Activated CD8-positive, alpha-beta T cell treated with anti-CD3 and anti-CD28 coated beads for 36 hours (primary cell): ENCODE measurements around the gene HUNK. TPM values are rescaled to one million over a fixed set of nuclear protein-coding genes. Genes with fewer than 3 reads are reported as not detected.

Experiments used
- ATAC-seq: fragments of 200-7000 bp; cut with Tn5 transposase; one replicate; pipeline ENCODE4 v1.10.0; 2021; ENCODE audit warnings: mild to moderate bottlenecking, moderate library complexity
- CTCF ChIA-PET: fragments of 350-600 bp; sonication (Branson Sonifier 250); formaldehyde crosslinking; loops from one replicate; lab custom pipeline; 2021; ENCODE audit warnings: antibody characterized with exemption; lab: Charles Lee
- POLR2A ChIA-PET: fragments of 350-600 bp; sonication (Branson Sonifier 250); formaldehyde crosslinking; loops from one replicate; lab custom pipeline; 2021; ENCODE audit warnings: antibody characterized with exemption; lab: Charles Lee
- DNase-seq: peaks from one replicate; pipeline ENCODE4 v3.0.0-alpha.2; 2020
- H3K27ac Mint-ChIP-seq: one replicate; pipeline ENCODE4 v1.8.0; 2021; ENCODE audit warnings: mild to moderate bottlenecking, mixed read lengths
- H3K27me3 Mint-ChIP-seq: one replicate; pipeline ENCODE4 v1.8.0; 2021; ENCODE audit warnings: mixed read lengths
- H3K36me3 Mint-ChIP-seq: one replicate; pipeline ENCODE4 v1.8.0; 2021; ENCODE audit warnings: low read depth, mixed read lengths
- H3K4me1 Mint-ChIP-seq: one replicate; pipeline ENCODE4 v1.8.0; 2021; ENCODE audit warnings: low read depth, mixed read lengths
- H3K4me3 Mint-ChIP-seq: one replicate; pipeline ENCODE4 v1.8.0; 2021; ENCODE audit warnings: mild to moderate bottlenecking, moderate library complexity, mixed read lengths
- H3K9me3 Mint-ChIP-seq: one replicate; pipeline ENCODE4 v1.8.0; 2021; ENCODE audit warnings: mixed read lengths
- CTCF ChIP-seq: fragments of 200-600 bp; IDR thresholded peaks from one replicate; pipeline ENCODE4 v1.8.0; 2022; ENCODE audit warnings: antibody characterized with exemption, mild to moderate bottlenecking
- intact Hi-C: fragments of 100-400 bp; cut with micrococcal nuclease; formaldehyde crosslinking; loops from one replicate; pipeline ENCODE4 v1.10.0; 2022
- total RNA-seq, 2 experiments: library from RNA; stranded (reverse); gene quantifications; one replicate each; pipeline ENCODE4 v1.2.3, GENCODE V29; 2021

HUNK gene
- total RNA-seq, 2 experiments from 2014 or later, result 0.20 to 0.27 TPM

GRCh38 chr21:31952828-31953227 is 80.0 kb downstream of the HUNK start:
- Mint-ChIP-seq H3K9me3 (no peaks in the 10 kb centered on the region), H3K4me3 (no peak overlapping the region), H3K27ac (no peak overlapping the region), H3K27me3 (no peaks in the 10 kb centered on the region), H3K4me1 (peaks cover 12% of the 10 kb centered on the region), H3K36me3 (no peaks in the 10 kb centered on the region)
- no peak for ATAC-seq
- ChIA-PET CTCF (interaction anchor here (0.6 to 1.5 kb wide), 2 partner anchors 12 to 475 kb away, joined by 3 to 4 read pairs; no protein-coding TSS in a partner anchor), POLR2A (interaction anchor here (0.7 kb wide), 1 partner anchor 328 kb away, joined by 3 read pairs; no protein-coding TSS in a partner anchor)
- no peak for TF ChIP-seq CTCF
- intact Hi-C loops, result no loop called here
- DNase-seq, result no peak

GRCh38 chr21:31957631-31958030 is 84.8 kb downstream of the HUNK start:
- ChIA-PET POLR2A (no interaction called here), CTCF (no interaction called here)
- peak overlapping the region; percentile 6 for H3K27ac Mint-ChIP-seq
- peaks cover 2% of the 10 kb centered on the region for H3K27me3 Mint-ChIP-seq
- H3K9me3 Mint-ChIP-seq, result peaks cover 4% of the 10 kb centered on the region
- no peak for TF ChIP-seq CTCF
- intact Hi-C loops, result no loop called here
- ATAC-seq (no peak), DNase-seq (peak; percentile 14)
- H3K36me3 Mint-ChIP-seq, result no peaks in the 10 kb centered on the region
- H3K4me1 Mint-ChIP-seq, result peaks cover 15% of the 10 kb centered on the region
- no peak overlapping the region for H3K4me3 Mint-ChIP-seq

- H3K27ac Mint-ChIP-seq, result no peak overlapping the region
- ChIA-PET POLR2A (interaction anchor here (0.5 kb wide), 1 partner anchor 323 kb away, joined by 3 read pairs; no protein-coding TSS in a partner anchor), CTCF (no interaction called here)
- peaks cover 2% of the 10 kb centered on the region for H3K27me3 Mint-ChIP-seq
- intact Hi-C loops, result no loop called here
- peaks cover 15% of the 10 kb centered on the region for H3K4me1 Mint-ChIP-seq
- peaks cover 4% of the 10 kb centered on the region for H3K9me3 Mint-ChIP-seq
- TF ChIP-seq CTCF, result no peak
- no peaks in the 10 kb centered on the region for H3K36me3 Mint-ChIP-seq
- H3K4me3 Mint-ChIP-seq, result no peak overlapping the region
- ATAC-seq, result no peak
- DNase-seq, result no peak
These were observed 87.1 kb downstream of the HUNK start for GRCh38 chr21:31959881-31960280.

GRCh38 chr21:31961027-31961426 is 88.2 kb downstream of the HUNK start:
- no peak overlapping the region for H3K27ac Mint-ChIP-seq
- no peak overlapping the region for H3K4me3 Mint-ChIP-seq
- peaks cover 15% of the 10 kb centered on the region for H3K4me1 Mint-ChIP-seq
- peaks cover 2% of the 10 kb centered on the region for H3K27me3 Mint-ChIP-seq
- ATAC-seq (no peak), DNase-seq (no peak)
- ChIA-PET CTCF (no interaction called here), POLR2A (no interaction called here)
- H3K9me3 Mint-ChIP-seq, result peaks cover 4% of the 10 kb centered on the region
- no peaks in the 10 kb centered on the region for H3K36me3 Mint-ChIP-seq
- intact Hi-C loops, result no loop called here
- no peak for TF ChIP-seq CTCF

GRCh38 chr21:31961704-31962103 is 88.9 kb downstream of the HUNK start:
- H3K36me3 Mint-ChIP-seq, result no peaks in the 10 kb centered on the region
- ChIA-PET CTCF (no interaction called here), POLR2A (no interaction called here)
- peaks cover 4% of the 10 kb centered on the region for H3K9me3 Mint-ChIP-seq
- DNase-seq, result no peak
- peaks cover 2% of the 10 kb centered on the region for H3K27me3 Mint-ChIP-seq
- no peak for ATAC-seq
- peaks cover 11% of the 10 kb centered on the region for H3K4me1 Mint-ChIP-seq
- no peak for TF ChIP-seq CTCF
- intact Hi-C loops, result no loop called here
- H3K4me3 Mint-ChIP-seq, result no peak overlapping the region
- no peak overlapping the region for H3K27ac Mint-ChIP-seq
